Caco-2 (cell line): ENCODE data around the gene GPR107. TPM values are rescaled to one million over a fixed set of nuclear protein-coding genes. Genes with fewer than 3 reads are reported as not detected.

ENCODE experiments used
- BruUV-seq: library from RNA; stranded (reverse); fragments of 400-500 nt; replicated peaks from 2 replicates; lab custom pipeline; 2021; lab: Mats Ljungman, UMichigan
- CTCF ChIA-PET: fragments of 300-600 bp; sonication (Branson Sonifier 250); formaldehyde crosslinking; loops from one replicate; lab custom pipeline; 2022; ENCODE audit warnings: antibody characterized with exemption; lab: Charles Lee
- POLR2A ChIA-PET: fragments of 300-600 bp; sonication (Branson Sonifier 250); formaldehyde crosslinking; loops from one replicate; lab custom pipeline; 2022; ENCODE audit warnings: antibody characterized with exemption; lab: Charles Lee
- DNase-seq, 2 experiments: peaks; one replicate each; pipeline versions ENCODE4 v3.0.0 to v3.0.0-alpha.2; 2020 to 2022
- H3K27me3 ChIP-seq: replicated peaks from 2 replicates; pipeline ENCODE4 v1.6.0; 2011; ENCODE audit warnings: low read length; ENCODE audit not compliant: control insufficient read depth, insufficient read depth
- H3K36me3 ChIP-seq: 2 replicates; pipeline ENCODE4 v1.5.1; 2011; ENCODE audit warnings: low read length; ENCODE audit not compliant: control insufficient read depth, insufficient read depth
- H3K4me1 ChIP-seq: fragments of 250-450 bp; sonication (Bioruptor Pico); 2 replicates; pipeline ENCODE4 v1.5.1; 2020; ENCODE audit warnings: mild to moderate bottlenecking
- H3K4me3 ChIP-seq: 2 replicates; pipeline ENCODE4 v1.5.1; 2011; ENCODE audit warnings: low read depth, mild to moderate bottlenecking, control low read depth, low read length
- H3K9me3 ChIP-seq: fragments of 250-450 bp; sonication (Bioruptor Pico); 2 replicates; pipeline ENCODE4 v1.5.1; 2020; ENCODE audit warnings: mild to moderate bottlenecking, moderate library complexity
- H3K27ac Mint-ChIP-seq: one replicate; pipeline ENCODE4 v1.8.0; 2022; ENCODE audit warnings: mixed read lengths; ENCODE audit not compliant: unreplicated experiment
- H3K27me3 Mint-ChIP-seq: one replicate; pipeline ENCODE4 v1.8.0; 2022; ENCODE audit warnings: mixed read lengths; ENCODE audit not compliant: insufficient read depth, unreplicated experiment
- H3K36me3 Mint-ChIP-seq: one replicate; pipeline ENCODE4 v1.8.0; 2022; ENCODE audit warnings: mild to moderate bottlenecking, mixed read lengths; ENCODE audit not compliant: insufficient read depth, unreplicated experiment
- H3K4me1 Mint-ChIP-seq: one replicate; pipeline ENCODE4 v1.8.0; 2022; ENCODE audit warnings: low read depth, mixed read lengths; ENCODE audit not compliant: unreplicated experiment
- H3K4me3 Mint-ChIP-seq: one replicate; pipeline ENCODE4 v1.8.0; 2022; ENCODE audit warnings: mild to moderate bottlenecking, moderate library complexity, mixed read lengths; ENCODE audit not compliant: unreplicated experiment
- H3K9me3 Mint-ChIP-seq: one replicate; pipeline ENCODE4 v1.8.0; 2022; ENCODE audit warnings: mixed read lengths; ENCODE audit not compliant: unreplicated experiment
- intact Hi-C: fragments of 100-400 bp; cut with micrococcal nuclease; formaldehyde crosslinking; loops from one replicate; pipeline ENCODE4 v1.10.0; 2022; ENCODE audit not compliant: unreplicated experiment
- total RNA-seq: library from RNA; stranded (reverse); gene quantifications from 2 replicates; pipeline ENCODE4 v1.2.3, GENCODE V29; 2022
- TF ChIP-seq, protein P1 (sequence below), 2 experiments: fragments of 200-600 bp in 1 of 2; IDR thresholded peaks; 1 replicate in 1 of 2; 2 replicates in 1 of 2; pipeline versions ENCODE4 v1.5.1 to v1.8.0; 2011 to 2022; ENCODE audit warnings: antibody characterized with exemption in 1 of 2, control low read depth in 1 of 2, inconsistent platforms in 1 of 2, low read depth in 1 of 2, low read length in 1 of 2, mild to moderate bottlenecking in 1 of 2, moderate library complexity in 1 of 2; ENCODE audit not compliant: insufficient read depth in 1 of 2, severe bottlenecking in 1 of 2, unreplicated experiment in 1 of 2

GPR107 gene
- total RNA-seq, 1 experiment from 2014 or later, result 53.1 TPM

DNA sequence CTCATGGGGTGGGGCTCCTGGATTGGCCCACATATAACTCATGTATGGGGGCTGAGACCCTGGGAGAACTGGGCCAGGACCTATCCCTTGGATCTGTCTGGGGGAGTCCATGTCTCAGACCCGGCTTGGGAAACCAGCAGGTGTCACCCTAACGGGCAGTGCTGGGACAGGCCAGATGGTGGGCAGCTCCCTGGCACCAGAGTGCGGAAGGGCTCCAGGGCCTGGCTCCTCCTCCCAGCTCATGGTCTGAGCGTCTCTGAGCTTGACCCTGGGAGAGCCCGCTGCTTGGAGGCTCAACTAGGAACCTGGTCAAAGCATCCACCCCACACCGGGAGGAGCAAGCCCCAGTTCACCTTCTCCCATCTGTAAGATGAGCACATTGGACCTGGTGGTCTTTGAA lies 103.0 kb downstream of the GPR107 start:
- DNase-seq, result no peak
- BruUV-seq, result no TSS peak
- CTCF ChIA-PET, result interaction anchor here (0.6 to 1.4 kb wide), 2 partner anchors 79 to 270 kb away, joined by 3 to 5 read pairs; no protein-coding TSS in a partner anchor
- H3K36me3 Mint-ChIP-seq, result no peaks in the 10 kb centered on the region
- Histone ChIP-seq H3K9me3 (no peaks in the 10 kb centered on the region), H3K4me3 (no peak overlapping the region), H3K4me1 (0 out of 2 replicates have a peak, but pooled peaks cover 7% of the 10 kb centered on the region), H3K36me3 (no peaks in the 10 kb centered on the region), H3K27me3 (no peaks in the 10 kb centered on the region)
- intact Hi-C loops, result no loop called here
- no peak overlapping the region for H3K27ac Mint-ChIP-seq
- H3K4me1 Mint-ChIP-seq, result no peaks in the 10 kb centered on the region
- no peak overlapping the region for H3K4me3 Mint-ChIP-seq
- TF ChIP-seq, protein P1, sequence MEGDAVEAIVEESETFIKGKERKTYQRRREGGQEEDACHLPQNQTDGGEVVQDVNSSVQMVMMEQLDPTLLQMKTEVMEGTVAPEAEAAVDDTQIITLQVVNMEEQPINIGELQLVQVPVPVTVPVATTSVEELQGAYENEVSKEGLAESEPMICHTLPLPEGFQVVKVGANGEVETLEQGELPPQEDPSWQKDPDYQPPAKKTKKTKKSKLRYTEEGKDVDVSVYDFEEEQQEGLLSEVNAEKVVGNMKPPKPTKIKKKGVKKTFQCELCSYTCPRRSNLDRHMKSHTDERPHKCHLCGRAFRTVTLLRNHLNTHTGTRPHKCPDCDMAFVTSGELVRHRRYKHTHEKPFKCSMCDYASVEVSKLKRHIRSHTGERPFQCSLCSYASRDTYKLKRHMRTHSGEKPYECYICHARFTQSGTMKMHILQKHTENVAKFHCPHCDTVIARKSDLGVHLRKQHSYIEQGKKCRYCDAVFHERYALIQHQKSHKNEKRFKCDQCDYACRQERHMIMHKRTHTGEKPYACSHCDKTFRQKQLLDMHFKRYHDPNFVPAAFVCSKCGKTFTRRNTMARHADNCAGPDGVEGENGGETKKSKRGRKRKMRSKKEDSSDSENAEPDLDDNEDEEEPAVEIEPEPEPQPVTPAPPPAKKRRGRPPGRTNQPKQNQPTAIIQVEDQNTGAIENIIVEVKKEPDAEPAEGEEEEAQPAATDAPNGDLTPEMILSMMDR (IDR thresholded peaks at IDR 0.05; ENCODE audit: insufficient read depth in 1 of 2, low read depth in 1 of 2, low read length in 1 of 2, severe bottlenecking in 1 of 2, unreplicated experiment in 1 of 2), result no peak
- H3K9me3 Mint-ChIP-seq, result no peaks in the 10 kb centered on the region
- POLR2A ChIA-PET, result no interaction called here
- H3K27me3 Mint-ChIP-seq, result no peaks in the 10 kb centered on the region

DNA sequence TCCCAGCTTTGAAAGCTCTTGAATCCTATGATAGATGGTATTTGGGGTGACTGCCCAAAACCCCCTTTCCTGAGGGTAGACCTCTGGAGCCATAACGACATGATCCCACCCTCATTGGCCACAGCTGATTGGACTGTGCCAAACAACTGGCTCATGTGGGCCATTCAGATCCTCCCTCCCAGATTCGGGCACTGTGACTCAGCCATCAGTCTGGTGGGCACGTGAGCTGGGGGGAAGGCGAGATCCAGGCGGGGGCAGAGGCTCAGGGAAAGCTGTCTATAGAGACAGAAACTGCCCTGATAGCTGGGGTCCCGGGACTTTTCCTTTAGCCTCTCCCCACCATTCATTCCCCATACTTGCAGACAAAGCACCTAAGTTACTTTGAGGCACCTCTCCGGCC lies 103.4 kb downstream of the GPR107 start:
- Histone ChIP-seq H3K4me1 (0 out of 2 replicates have a peak, but pooled peaks cover 7% of the 10 kb centered on the region), H3K9me3 (no peaks in the 10 kb centered on the region), H3K27me3 (no peaks in the 10 kb centered on the region), H3K36me3 (no peaks in the 10 kb centered on the region), H3K4me3 (no peak overlapping the region)
- Mint-ChIP-seq H3K4me1 (no peaks in the 10 kb centered on the region), H3K36me3 (no peaks in the 10 kb centered on the region), H3K4me3 (no peak overlapping the region), H3K27me3 (no peaks in the 10 kb centered on the region), H3K27ac (no peak overlapping the region), H3K9me3 (no peaks in the 10 kb centered on the region)
- ChIA-PET POLR2A (no interaction called here), CTCF (interaction anchor here (0.6 to 1.4 kb wide), 2 partner anchors 79 to 270 kb away, joined by 3 to 5 read pairs; no protein-coding TSS in a partner anchor)
- TF ChIP-seq, protein P1 (IDR thresholded peaks at IDR 0.05; ENCODE audit: insufficient read depth in 1 of 2, low read depth in 1 of 2, low read length in 1 of 2, severe bottlenecking in 1 of 2, unreplicated experiment in 1 of 2), result no peak
- DNase-seq, result no peak
- BruUV-seq, result no TSS peak
- intact Hi-C loops, result no loop called here

DNA sequence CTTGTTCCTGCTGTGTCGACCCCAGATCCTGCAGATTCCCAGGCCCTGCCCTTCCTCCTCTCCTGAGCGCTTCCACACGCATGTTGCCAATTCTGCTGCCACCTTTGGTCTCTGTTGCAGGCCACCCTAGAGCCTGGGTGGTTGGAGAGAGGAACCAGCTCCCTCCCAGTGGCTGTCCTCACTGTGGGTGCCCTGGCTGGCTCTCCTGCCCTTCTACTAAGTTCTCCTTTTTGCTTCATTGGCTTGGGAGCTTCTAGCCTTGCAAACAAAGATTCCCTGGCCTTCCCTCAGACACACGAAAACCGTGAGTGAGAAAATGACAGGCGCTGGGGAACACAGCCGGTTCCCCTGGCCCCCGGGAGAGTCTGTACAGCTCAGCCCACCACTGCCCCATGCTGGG lies 104.3 kb downstream of the GPR107 start:
- Mint-ChIP-seq H3K36me3 (no peaks in the 10 kb centered on the region), H3K4me1 (no peaks in the 10 kb centered on the region), H3K4me3 (no peak overlapping the region), H3K9me3 (no peaks in the 10 kb centered on the region), H3K27ac (no peak overlapping the region), H3K27me3 (no peaks in the 10 kb centered on the region)
- CTCF ChIA-PET, result no interaction called here
- Histone ChIP-seq H3K36me3 (no peaks in the 10 kb centered on the region), H3K4me1 (0 out of 2 replicates have a peak, but pooled peaks cover 7% of the 10 kb centered on the region), H3K27me3 (no peaks in the 10 kb centered on the region), H3K4me3 (no peak overlapping the region), H3K9me3 (no peaks in the 10 kb centered on the region)
- intact Hi-C loops, result no loop called here
- TF ChIP-seq, protein P1 (IDR thresholded peaks at IDR 0.05; ENCODE audit: insufficient read depth in 1 of 2, low read depth in 1 of 2, low read length in 1 of 2, severe bottlenecking in 1 of 2, unreplicated experiment in 1 of 2), result no peak
- POLR2A ChIA-PET, result interaction anchor here (0.6 kb wide), 1 partner anchor 1181 kb away, joined by 6 read pairs; no protein-coding TSS in a partner anchor
- BruUV-seq, result no TSS peak
- no peak for DNase-seq
